ENCODE data around the gene VIPAS39. TPM values are rescaled to one million over a fixed set of nuclear protein-coding genes. Genes with fewer than 3 reads are reported as not detected.

Gene VIPAS39
- total and polyA plus RNA-seq, 2 of the 13 experiments (the other 11 are each of a cell fraction or from before 2014, with no cell fraction given) = 13.3 to 21.5 TPM

DNA sequence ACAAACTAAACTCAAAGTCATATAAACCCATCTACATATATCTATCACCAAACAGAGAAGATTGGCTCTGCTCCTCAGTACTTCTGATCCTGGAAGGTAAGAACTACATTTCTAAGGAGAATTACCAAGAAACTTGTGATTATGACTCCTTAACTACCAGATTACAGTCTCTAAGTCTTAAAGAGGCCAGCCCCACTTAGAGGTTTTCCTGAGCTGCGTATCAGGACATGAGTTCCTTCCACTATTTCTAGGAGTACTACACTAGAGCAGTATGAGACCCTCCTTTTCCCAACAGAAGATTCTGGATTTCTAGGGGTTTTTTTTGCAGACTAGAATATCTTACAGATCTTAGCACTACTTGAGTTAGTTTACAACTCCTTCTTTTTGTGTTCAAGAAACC lies 34.0 kb downstream of the VIPAS39 start, which contains the start of gene NOXRED1:
TSS of gene NOXRED1 (minus strand) at position 101 of the 400 bp plus-strand sequence. CDS start 634 bp downstream, outside the sequence.
- Histone ChIP-seq H3K9me3 (ENCODE audit: low read length) (peaks cover 14% of the 10 kb centered on the region), H3K27me3 (ENCODE audit: control insufficient read depth in 1 of 2, insufficient read depth in 2 of 2, low read length in 2 of 2) (no peaks in the 10 kb centered on the region), H3K9ac (ENCODE audit: insufficient read depth, low read depth, low read length) (no peak within 1 kb of the TSS), H4K20me1 (ENCODE audit: insufficient read depth, low read length) (no peaks in the 10 kb centered on the region), H3K4me1 (ENCODE audit: insufficient read depth, low read length) (no peaks in the 10 kb centered on the region), H2AFZ (ENCODE audit: low read length) (no peak within 1 kb of the TSS), H3K79me2 (ENCODE audit: insufficient read depth, low read length) (no peaks in the 10 kb centered on the region), H3K4me2 (ENCODE audit: low read depth, low read length) (no peak within 1 kb of the TSS), H3K27ac (ENCODE audit: extremely low read length, insufficient read depth, low read length) (no peak within 1 kb of the TSS), H3K4me3 (replicated peaks in 1 of 3; ENCODE audit: insufficient read depth in 1 of 3, low read depth in 2 of 3, low read length in 3 of 3) (no peak within 1 kb of the TSS), H3K36me3 (replicated peaks in 1 of 2; ENCODE audit: control insufficient read depth in 1 of 2, insufficient read depth in 2 of 2, low read length in 2 of 2) (peaks cover 4 to 40% of the 10 kb centered on the region in 2 experiments)
- FAIRE-seq (no peak), ATAC-seq (no peak), DNase-seq (ENCODE audit: low spot score) (no peak)
- no peak for TF ChIP-seq ZNF326 (CRISPR knock-in tag; IDR thresholded peaks at IDR 0.05; ENCODE audit: borderline replicate concordance)
- no peak for TF ChIP-seq ZNF34 (CRISPR knock-in tag; IDR thresholded peaks at IDR 0.05; ENCODE audit: borderline replicate concordance)
- TF ChIP-seq NKX3-1 (CRISPR knock-in tag; IDR thresholded peaks at IDR 0.05) = no peak
- no peak for TF ChIP-seq TBX2 (CRISPR knock-in tag; IDR thresholded peaks at IDR 0.05; ENCODE audit: borderline replicate concordance)
- no peak for TF ChIP-seq HOXA9 (CRISPR knock-in tag; IDR thresholded peaks at IDR 0.05; ENCODE audit: borderline replicate concordance)
- TF ChIP-seq MIER3 (CRISPR knock-in tag; IDR thresholded peaks at IDR 0.05; ENCODE audit: borderline replicate concordance) = no peak
- TF ChIP-seq, protein P1, sequence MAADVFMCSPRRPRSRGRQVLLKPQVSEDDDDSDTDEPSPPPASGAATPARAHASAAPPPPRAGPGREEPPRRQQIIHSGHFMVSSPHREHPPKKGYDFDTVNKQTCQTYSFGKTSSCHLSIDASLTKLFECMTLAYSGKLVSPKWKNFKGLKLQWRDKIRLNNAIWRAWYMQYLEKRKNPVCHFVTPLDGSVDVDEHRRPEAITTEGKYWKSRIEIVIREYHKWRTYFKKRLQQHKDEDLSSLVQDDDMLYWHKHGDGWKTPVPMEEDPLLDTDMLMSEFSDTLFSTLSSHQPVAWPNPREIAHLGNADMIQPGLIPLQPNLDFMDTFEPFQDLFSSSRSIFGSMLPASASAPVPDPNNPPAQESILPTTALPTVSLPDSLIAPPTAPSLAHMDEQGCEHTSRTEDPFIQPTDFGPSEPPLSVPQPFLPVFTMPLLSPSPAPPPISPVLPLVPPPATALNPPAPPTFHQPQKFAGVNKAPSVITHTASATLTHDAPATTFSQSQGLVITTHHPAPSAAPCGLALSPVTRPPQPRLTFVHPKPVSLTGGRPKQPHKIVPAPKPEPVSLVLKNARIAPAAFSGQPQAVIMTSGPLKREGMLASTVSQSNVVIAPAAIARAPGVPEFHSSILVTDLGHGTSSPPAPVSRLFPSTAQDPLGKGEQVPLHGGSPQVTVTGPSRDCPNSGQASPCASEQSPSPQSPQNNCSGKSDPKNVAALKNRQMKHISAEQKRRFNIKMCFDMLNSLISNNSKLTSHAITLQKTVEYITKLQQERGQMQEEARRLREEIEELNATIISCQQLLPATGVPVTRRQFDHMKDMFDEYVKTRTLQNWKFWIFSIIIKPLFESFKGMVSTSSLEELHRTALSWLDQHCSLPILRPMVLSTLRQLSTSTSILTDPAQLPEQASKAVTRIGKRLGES (CRISPR knock-in tag; IDR thresholded peaks at IDR 0.05; ENCODE audit: borderline replicate concordance) = no peak
- no peak for TF ChIP-seq SSRP1 (CRISPR knock-in tag; IDR thresholded peaks at IDR 0.05)
- TF ChIP-seq CCDC6 (CRISPR knock-in tag; IDR thresholded peaks at IDR 0.05) = no peak
- TF ChIP-seq, protein P2, sequence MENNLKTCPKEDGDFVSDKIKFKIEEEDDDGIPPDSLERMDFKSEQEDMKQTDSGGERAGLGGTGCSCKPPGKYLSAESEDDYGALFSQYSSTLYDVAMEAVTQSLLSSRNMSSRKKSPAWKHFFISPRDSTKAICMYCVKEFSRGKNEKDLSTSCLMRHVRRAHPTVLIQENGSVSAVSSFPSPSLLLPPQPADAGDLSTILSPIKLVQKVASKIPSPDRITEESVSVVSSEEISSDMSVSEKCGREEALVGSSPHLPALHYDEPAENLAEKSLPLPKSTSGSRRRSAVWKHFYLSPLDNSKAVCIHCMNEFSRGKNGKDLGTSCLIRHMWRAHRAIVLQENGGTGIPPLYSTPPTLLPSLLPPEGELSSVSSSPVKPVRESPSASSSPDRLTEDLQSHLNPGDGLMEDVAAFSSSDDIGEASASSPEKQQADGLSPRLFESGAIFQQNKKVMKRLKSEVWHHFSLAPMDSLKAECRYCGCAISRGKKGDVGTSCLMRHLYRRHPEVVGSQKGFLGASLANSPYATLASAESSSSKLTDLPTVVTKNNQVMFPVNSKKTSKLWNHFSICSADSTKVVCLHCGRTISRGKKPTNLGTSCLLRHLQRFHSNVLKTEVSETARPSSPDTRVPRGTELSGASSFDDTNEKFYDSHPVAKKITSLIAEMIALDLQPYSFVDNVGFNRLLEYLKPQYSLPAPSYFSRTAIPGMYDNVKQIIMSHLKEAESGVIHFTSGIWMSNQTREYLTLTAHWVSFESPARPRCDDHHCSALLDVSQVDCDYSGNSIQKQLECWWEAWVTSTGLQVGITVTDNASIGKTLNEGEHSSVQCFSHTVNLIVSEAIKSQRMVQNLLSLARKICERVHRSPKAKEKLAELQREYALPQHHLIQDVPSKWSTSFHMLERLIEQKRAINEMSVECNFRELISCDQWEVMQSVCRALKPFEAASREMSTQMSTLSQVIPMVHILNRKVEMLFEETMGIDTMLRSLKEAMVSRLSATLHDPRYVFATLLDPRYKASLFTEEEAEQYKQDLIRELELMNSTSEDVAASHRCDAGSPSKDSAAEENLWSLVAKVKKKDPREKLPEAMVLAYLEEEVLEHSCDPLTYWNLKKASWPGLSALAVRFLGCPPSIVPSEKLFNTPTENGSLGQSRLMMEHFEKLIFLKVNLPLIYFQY (CRISPR knock-in tag; IDR thresholded peaks at IDR 0.05; ENCODE audit: borderline replicate concordance) = no peak
- CTCF ChIA-PET (ENCODE audit: low intra/inter-chr PET ratio, low total read pairs) = no interaction called here
- WGBS (ENCODE audit: low lambda C conversion rate) = 100% methylated on average over 1 of the region's 1 CpG
- intact Hi-C loops (cut with micrococcal nuclease; ENCODE audit: unreplicated experiment) = no loop called here
- no TSS peak for BruUV-seq (replicated peaks)
- POLR2A ChIA-PET = no interaction called here
- in situ Hi-C loops (cut with HindIII; ENCODE audit: extremely low pct_ligation_motif_present, low pct_unique_long_range_greater_than_20kb) = no loop called here
